Stimulated activated CD4-positive, alpha-beta T cell treated with anti-CD3 and anti-CD28 coated beads, Interleukin-4, amount 100 ng/mL, for 24 hours (primary cell): ENCODE measurements around the gene FUOM.

ENCODE experiments used
- DNase-seq: peaks from one replicate; pipeline ENCODE4 v3.0.0-alpha.2; 2020

Gene FUOM

GRCh38 chr10:133366130-133366478, 8.3 kb upstream of the FUOM start:
- DNase-seq: no peak

- DNase-seq: no peak
Measured at GRCh38 chr10:133365461-133366129, 7.8 kb upstream of the FUOM start.

GRCh38 chr10:133364645-133365431, 7.0 kb upstream of the FUOM start:
- DNase-seq: no peak

- DNase-seq: no peak
Measured at GRCh38 chr10:133362846-133363245, 5.0 kb upstream of the FUOM start.

GRCh38 chr10:133361773-133362441, 4.1 kb upstream of the FUOM start:
- DNase-seq: no peak

- DNase-seq: no peak
Measured at GRCh38 chr10:133361227-133361626, 3.4 kb upstream of the FUOM start.

- no peak for DNase-seq
Measured at GRCh38 chr10:133359972-133360610, 2.3 kb upstream of the FUOM start.

GRCh38 chr10:133359554-133359971, 1.7 kb upstream of the FUOM start:
- DNase-seq: peak; percentile 23

- no peak for DNase-seq
Measured at GRCh38 chr10:133358925-133359310, 1.1 kb upstream of the FUOM start.

- no peak for DNase-seq
Measured at GRCh38 chr10:133358162-133358924, 524 bp upstream of the FUOM start.

- no peak for DNase-seq
Measured at GRCh38 chr10:133356549-133357284, 1.1 kb downstream of the FUOM start.

GRCh38 chr10:133355991-133356390, 1.8 kb downstream of the FUOM start:
- no peak for DNase-seq

GRCh38 chr10:133355266-133355665, 2.6 kb downstream of the FUOM start:
- no peak for DNase-seq

GRCh38 chr10:133354672-133355240, 3.1 kb downstream of the FUOM start:
- no peak for DNase-seq

- no peak for DNase-seq
Measured at GRCh38 chr10:133353988-133354605, 3.7 kb downstream of the FUOM start.

- no peak for DNase-seq
Measured at GRCh38 chr10:133353202-133353959, 4.4 kb downstream of the FUOM start.

- no peak for DNase-seq
Measured at GRCh38 chr10:133351408-133352318, 6.2 kb downstream of the FUOM start.

GRCh38 chr10:133350950-133351329, 6.9 kb downstream of the FUOM start:
- DNase-seq: no peak

GRCh38 chr10:133350283-133350949, 7.4 kb downstream of the FUOM start:
- no peak for DNase-seq
